SK-N-SH treated with all-trans-retinoic acid at 6 μM for 48 hours (cell line): ENCODE results near the gene DUSP18.

Experiments used
- CREB5 ChIP-seq: fragments of 250-450 bp; sonication (Bioruptor Pico); IDR thresholded peaks from 2 replicates; pipeline ENCODE4 v1.5.1; 2020; ENCODE audit warnings: low read depth, mild to moderate bottlenecking, moderate library complexity
- CSDC2 ChIP-seq: fragments of 250-450 bp; sonication (Bioruptor Pico); IDR thresholded peaks from 2 replicates; pipeline ENCODE4 v1.5.0; 2020; ENCODE audit warnings: mild to moderate bottlenecking, moderate library complexity
- ISL1 ChIP-seq: fragments of 250-450 bp; sonication (Bioruptor Pico); IDR thresholded peaks from 2 replicates; pipeline ENCODE4 v2.1.2; 2022; ENCODE audit warnings: mild to moderate bottlenecking, moderate library complexity
- OSR1 ChIP-seq: fragments of 250-450 bp; sonication (Bioruptor Pico); IDR thresholded peaks from 2 replicates; pipeline ENCODE4 v1.8.0; 2022; ENCODE audit warnings: moderate library complexity, mild to moderate bottlenecking, inconsistent platforms
- RARB ChIP-seq: fragments of 250-450 bp; sonication (Bioruptor Pico); IDR thresholded peaks from 2 replicates; pipeline ENCODE4 v1.8.0; 2021; ENCODE audit warnings: mild to moderate bottlenecking, moderate library complexity
- ZFP3 ChIP-seq: fragments of 250-450 bp; sonication (Bioruptor Pico); IDR thresholded peaks from 2 replicates; pipeline ENCODE4 v1.5.0; 2020; ENCODE audit warnings: mild to moderate bottlenecking, moderate library complexity
- TF ChIP-seq, protein P1 (sequence below): fragments of 250-450 bp; sonication (Bioruptor Pico); IDR thresholded peaks from 2 replicates; pipeline ENCODE4 v1.8.0; 2020; ENCODE audit warnings: mild to moderate bottlenecking, moderate library complexity, borderline replicate concordance

- TF ChIP-seq RARB (no peak), CSDC2 (CRISPR knock-in tag) (no peak), CREB5 (no peak), ZFP3 (no peak), ISL1 (no peak), OSR1 (CRISPR knock-in tag) (no peak)
- TF ChIP-seq, protein P1, sequence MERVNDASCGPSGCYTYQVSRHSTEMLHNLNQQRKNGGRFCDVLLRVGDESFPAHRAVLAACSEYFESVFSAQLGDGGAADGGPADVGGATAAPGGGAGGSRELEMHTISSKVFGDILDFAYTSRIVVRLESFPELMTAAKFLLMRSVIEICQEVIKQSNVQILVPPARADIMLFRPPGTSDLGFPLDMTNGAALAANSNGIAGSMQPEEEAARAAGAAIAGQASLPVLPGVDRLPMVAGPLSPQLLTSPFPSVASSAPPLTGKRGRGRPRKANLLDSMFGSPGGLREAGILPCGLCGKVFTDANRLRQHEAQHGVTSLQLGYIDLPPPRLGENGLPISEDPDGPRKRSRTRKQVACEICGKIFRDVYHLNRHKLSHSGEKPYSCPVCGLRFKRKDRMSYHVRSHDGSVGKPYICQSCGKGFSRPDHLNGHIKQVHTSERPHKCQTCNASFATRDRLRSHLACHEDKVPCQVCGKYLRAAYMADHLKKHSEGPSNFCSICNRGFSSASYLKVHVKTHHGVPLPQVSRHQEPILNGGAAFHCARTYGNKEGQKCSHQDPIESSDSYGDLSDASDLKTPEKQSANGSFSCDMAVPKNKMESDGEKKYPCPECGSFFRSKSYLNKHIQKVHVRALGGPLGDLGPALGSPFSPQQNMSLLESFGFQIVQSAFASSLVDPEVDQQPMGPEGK (CRISPR knock-in tag), result no peak
These were observed 38.3 kb upstream of the DUSP18 start for GRCh38 chr22:30705710-30706651.
